Spleen (tissue), 11 donors: ENCODE results near the gene MSI2. TPM values are rescaled to one million over a fixed set of nuclear protein-coding genes. Genes with fewer than 3 reads are reported as not detected.

Source experiments
- DNase-seq: peaks from one replicate; pipeline ENCODE4 v3.0.0-alpha.2; 2020
- H3K27ac ChIP-seq, 8 donors: fragments of 200-600 bp; sonication (generic) in 7 of 8; 1 replicate in 4 of 8; 2 replicates in 4 of 8; pipeline versions ENCODE4 v1.5.0 to v1.8.0; 2016 to 2021; ENCODE audit warnings: inconsistent platforms in 4 of 8, mild to moderate bottlenecking in 4 of 8, moderate library complexity in 1 of 8
- H3K27me3 ChIP-seq, 7 donors: fragments of 200-600 bp; sonication (generic) in 6 of 7; replicated peaks in 1 of 7; 1 replicate in 4 of 7; 2 replicates in 3 of 7; pipeline versions ENCODE4 v1.5.0 to v1.8.0; 2016 to 2021; ENCODE audit warnings: inconsistent platforms in 3 of 7, mild to moderate bottlenecking in 1 of 7
- H3K36me3 ChIP-seq, 6 donors: fragments of 200-600 bp; sonication (generic) in 5 of 6; 1 replicate in 4 of 6; 2 replicates in 2 of 6; pipeline versions ENCODE4 v1.5.0 to v1.8.0; 2016 to 2021; ENCODE audit warnings: inconsistent platforms in 2 of 6
- H3K4me1 ChIP-seq, 6 donors: fragments of 200-600 bp; sonication (generic) in 5 of 6; 1 replicate in 3 of 6; 2 replicates in 3 of 6; pipeline versions ENCODE4 v1.5.0 to v1.8.0; 2016 to 2021; ENCODE audit warnings: inconsistent platforms in 3 of 6
- H3K4me3 ChIP-seq, 8 donors: fragments of 200-600 bp; sonication (generic) in 7 of 8; 1 replicate in 4 of 8; 2 replicates in 4 of 8; pipeline versions ENCODE4 v1.5.0 to v1.8.0; 2016 to 2021; ENCODE audit warnings: inconsistent platforms in 4 of 8, mild to moderate bottlenecking in 4 of 8, moderate library complexity in 2 of 8
- H3K9me3 ChIP-seq, 8 donors: fragments of 200-600 bp; sonication (generic) in 7 of 8; 1 replicate in 4 of 8; 2 replicates in 4 of 8; pipeline versions ENCODE4 v1.5.0 to v1.8.0; 2016 to 2021; ENCODE audit warnings: inconsistent platforms in 4 of 8
- POLR2A ChIP-seq, 3 donors: fragments of 450-650 bp; IDR thresholded peaks; one replicate each; pipeline ENCODE4 v1.5.1; 2017; ENCODE audit warnings: antibody characterized with exemption in 3 of 3, mild to moderate bottlenecking in 1 of 3
- POLR2AphosphoS5 ChIP-seq, 3 donors: sonication (generic); formaldehyde crosslinking; IDR thresholded peaks; one replicate each; pipeline ENCODE4 v1.5.1; 2017; ENCODE audit warnings: antibody characterized with exemption in 3 of 3
- WGBS, 5 donors: extraction: QIAGEN DNeasy Blood & Tissue Kit in 3 of 5; methylation state at CpG; one replicate each; pipeline versions ENCODE4 v1.1.5 to v1.1.7; 2013 to 2018; 5-methylcytosine and 5-hydroxymethylcytosine counted together
- intact Hi-C: fragments of 100-400 bp; cut with DNase I; formaldehyde crosslinking; loops from one replicate; pipeline ENCODE4 v1.15.0; 2023; ENCODE audit warnings: low total_unique reads
- polyA plus RNA-seq, 3 donors: library from polyadenylated mRNA; stranded (reverse); fragments of 200-250 nt; gene quantifications; one replicate each; pipeline ENCODE4 v1.2.1, GENCODE V29; 2013
- total RNA-seq, 7 donors: library from RNA; depleted of rRNA in 3 of 7; stranded (reverse); fragments of >200 nt in 3 of 7; fragmentation: NEBNext Ultra II Directional in 4 of 7; extraction: Animal tissue kit (Norgen Biotek cat#: 25700) in 4 of 7; gene quantifications; one replicate each; pipeline versions ENCODE4 v1.1.0 to v1.2.1, GENCODE V29; 2016 to 2021
- TF ChIP-seq, protein P1 (sequence below), 11 experiments: fragments of 200-600 bp in 7 of 11; fragments of 450-650 bp in 4 of 11; sonication (generic) in 4 of 11; IDR thresholded peaks in 8 of 11; conservative IDR thresholded peaks in 3 of 11; 1 replicate in 7 of 11; 2 replicates in 4 of 11; pipeline versions ENCODE4 v1.4.0 to v1.8.0; 2016 to 2021; ENCODE audit warnings: antibody characterized with exemption in 11 of 11, inconsistent platforms in 4 of 11, mild to moderate bottlenecking in 1 of 11
- donor health status: healthy with polysubstance abuse.
- donor health status: DM: no; HTN: no; CAD: no; lungs with moderate emphysema.
- donor health status: DM: no; HTN: no; CAD: no.
- donor health status: Bipolar disorder and iron deficiency.
- donor health status: healthy.
- donor health status: DM: no; HTN: no; CAD: no.
- donor health status: DM: yes; HTN: yes; CAD: no.

Gene MSI2
- total and polyA plus RNA-seq, 10 donors, result 9.8 to 131 (median 64.7) TPM

DNA sequence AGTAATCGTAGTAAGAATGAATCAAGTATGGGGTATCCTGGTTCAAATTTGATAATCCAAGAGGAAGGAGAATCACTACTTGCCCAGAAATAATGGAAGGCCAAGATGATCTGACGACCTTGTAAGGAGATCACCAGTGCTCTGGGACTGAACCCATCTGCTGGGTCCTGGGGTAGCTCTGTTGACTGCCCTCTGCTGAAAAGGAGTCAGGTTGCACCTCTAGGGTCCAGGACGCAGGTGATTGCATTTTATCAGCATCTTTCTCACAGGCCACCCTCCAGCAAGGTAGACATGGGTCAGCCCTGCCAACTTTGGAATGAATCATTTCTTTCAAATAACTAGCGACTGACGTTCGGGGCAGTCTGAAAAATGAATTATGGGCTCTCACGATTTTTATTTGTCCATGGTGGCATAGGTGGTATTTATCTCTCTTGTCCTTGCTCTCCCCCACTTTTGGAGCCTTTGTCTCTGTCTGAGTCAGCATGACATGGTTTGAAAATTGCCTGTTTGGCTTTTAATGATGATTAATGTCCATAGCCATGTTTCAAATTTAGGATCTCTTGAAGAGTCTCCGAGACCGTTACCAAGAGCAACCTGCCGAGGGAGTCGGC is 163.7 kb downstream of the MSI2 start:
- intact Hi-C loops, result no loop called here

DNA sequence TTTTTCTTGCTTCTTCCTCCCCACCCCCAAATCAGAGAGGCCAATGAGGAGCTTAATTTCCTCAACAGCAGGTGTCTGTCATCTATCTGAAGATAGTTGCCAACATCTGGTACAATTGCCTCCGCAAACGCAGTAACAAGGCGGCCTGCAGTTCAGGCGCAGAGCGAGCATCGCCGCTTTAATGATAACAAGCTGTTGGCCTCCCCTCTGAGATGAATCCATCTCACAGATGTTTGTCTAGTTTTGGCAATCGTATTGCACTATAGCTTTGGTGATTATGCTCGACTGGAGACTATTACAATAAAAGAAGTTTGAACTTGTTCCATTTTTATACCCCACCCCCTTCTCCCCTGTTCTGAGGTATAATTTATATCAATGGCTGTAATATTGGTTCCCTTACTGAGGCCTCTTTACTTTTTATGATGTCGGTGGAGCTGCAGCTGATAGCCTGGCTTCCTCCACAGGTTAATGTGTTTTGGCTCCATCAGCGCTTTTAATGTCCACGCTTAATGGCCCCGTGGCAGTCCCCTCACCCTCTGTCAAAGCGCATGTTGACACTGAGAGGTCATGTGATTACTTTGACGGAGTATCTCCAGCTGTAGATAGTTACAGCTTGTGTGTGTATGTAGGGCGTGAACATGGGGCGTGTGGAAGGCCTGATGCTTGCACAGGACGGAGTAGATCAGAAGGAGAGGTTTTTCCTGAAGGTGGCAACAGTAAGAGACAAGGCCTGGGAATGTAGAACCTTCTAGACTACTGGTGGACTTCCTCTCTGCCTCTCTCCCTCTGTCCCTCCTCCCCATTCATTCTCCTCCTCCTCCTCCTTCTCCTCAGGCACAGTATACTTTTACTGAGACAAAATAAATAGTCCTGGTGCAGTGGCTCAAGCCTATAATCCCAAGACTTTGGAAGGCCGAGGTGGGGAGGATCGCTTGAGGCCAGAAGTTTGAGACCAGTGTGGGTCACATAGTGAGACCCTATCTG is 164.7 kb downstream of the MSI2 start:
- Histone ChIP-seq H3K27ac (no peak overlapping the region), H3K27me3 (no peaks in the 10 kb centered on the region), H3K9me3 (no peaks in the 10 kb centered on the region), H3K4me3 (no peak overlapping the region), H3K4me1 (peaks cover 10 to 59% (median 16%) of the 10 kb centered on the region in 6 donors), H3K36me3 (peaks cover 0 to 10% (median 0%) of the 10 kb centered on the region in 6 donors)
- TF ChIP-seq POLR2AphosphoS5 (IDR thresholded peaks at IDR 0.05) (no peak), POLR2A (IDR thresholded peaks at IDR 0.05) (no peak)
- TF ChIP-seq, protein P1, sequence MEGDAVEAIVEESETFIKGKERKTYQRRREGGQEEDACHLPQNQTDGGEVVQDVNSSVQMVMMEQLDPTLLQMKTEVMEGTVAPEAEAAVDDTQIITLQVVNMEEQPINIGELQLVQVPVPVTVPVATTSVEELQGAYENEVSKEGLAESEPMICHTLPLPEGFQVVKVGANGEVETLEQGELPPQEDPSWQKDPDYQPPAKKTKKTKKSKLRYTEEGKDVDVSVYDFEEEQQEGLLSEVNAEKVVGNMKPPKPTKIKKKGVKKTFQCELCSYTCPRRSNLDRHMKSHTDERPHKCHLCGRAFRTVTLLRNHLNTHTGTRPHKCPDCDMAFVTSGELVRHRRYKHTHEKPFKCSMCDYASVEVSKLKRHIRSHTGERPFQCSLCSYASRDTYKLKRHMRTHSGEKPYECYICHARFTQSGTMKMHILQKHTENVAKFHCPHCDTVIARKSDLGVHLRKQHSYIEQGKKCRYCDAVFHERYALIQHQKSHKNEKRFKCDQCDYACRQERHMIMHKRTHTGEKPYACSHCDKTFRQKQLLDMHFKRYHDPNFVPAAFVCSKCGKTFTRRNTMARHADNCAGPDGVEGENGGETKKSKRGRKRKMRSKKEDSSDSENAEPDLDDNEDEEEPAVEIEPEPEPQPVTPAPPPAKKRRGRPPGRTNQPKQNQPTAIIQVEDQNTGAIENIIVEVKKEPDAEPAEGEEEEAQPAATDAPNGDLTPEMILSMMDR (IDR thresholded peaks at IDR 0.05 in 8 of 11, conservative IDR thresholded peaks at IDR 0.05 in 3 of 11), result no peak
- intact Hi-C loops, result no loop called here
- DNase-seq, result no peak
- 77 to 86% (median 85%) methylated on average over 20 of the region's 20 CpGs for WGBS, 5 donors

More for the DNA sequence above, 163.7 kb downstream of the MSI2 start:
- peaks cover 0 to 10% (median 0%) of the 10 kb centered on the region in 6 donors for H3K36me3 ChIP-seq
- WGBS, 5 donors, result 83 to 97% (median 88%) methylated on average over 11 of the region's 11 CpGs
- DNase-seq, result no peak
- H3K27me3 ChIP-seq, result no peaks in the 10 kb centered on the region
- no peak overlapping the region for H3K4me3 ChIP-seq
- TF ChIP-seq, protein P1 (IDR thresholded peaks at IDR 0.05 in 8 of 11, conservative IDR thresholded peaks at IDR 0.05 in 3 of 11), result no peak
- TF ChIP-seq POLR2AphosphoS5 (IDR thresholded peaks at IDR 0.05), result no peak
- no peak for TF ChIP-seq POLR2A (IDR thresholded peaks at IDR 0.05)
- H3K27ac ChIP-seq, result no peak overlapping the region
- H3K4me1 ChIP-seq, result peaks cover 6 to 54% (median 12%) of the 10 kb centered on the region in 6 donors
- no peaks in the 10 kb centered on the region for H3K9me3 ChIP-seq

DNA sequence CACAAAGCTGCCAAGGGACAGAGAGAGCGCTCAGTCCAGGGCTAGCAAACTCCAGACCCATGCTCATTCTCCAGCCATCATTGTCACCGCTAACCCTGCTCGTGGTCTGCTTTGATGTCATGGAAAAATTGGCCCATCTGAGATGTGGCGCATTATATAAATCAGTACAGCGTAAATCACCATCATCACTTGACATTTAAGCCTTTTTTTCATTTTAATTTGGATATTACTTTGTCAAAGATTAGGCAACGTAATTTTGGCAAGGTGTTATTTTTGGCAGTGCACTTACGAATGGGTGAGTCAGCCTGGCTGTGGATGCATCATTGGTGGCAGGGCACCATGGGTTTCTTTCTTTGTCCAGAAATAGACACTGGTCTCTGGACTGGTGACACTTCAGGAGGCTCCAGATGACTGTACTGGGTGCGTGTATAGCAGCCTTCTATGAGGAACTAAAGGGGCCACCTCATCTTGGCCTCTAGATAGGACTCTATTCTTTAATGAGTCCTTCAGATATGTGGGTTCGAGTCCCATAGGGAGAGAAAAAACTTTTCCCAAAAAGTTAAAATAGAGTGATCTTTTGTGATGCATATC is 166.3 kb downstream of the MSI2 start:
- H3K27me3 ChIP-seq, result no peaks in the 10 kb centered on the region
- H3K4me1 ChIP-seq, result peaks cover 10 to 55% (median 16%) of the 10 kb centered on the region in 6 donors
- H3K9me3 ChIP-seq, result no peaks in the 10 kb centered on the region
- intact Hi-C loops, result no loop called here
- no peak overlapping the region for H3K4me3 ChIP-seq
- WGBS, 5 donors, result 79 to 86% (median 83%) methylated on average over 9 of the region's 9 CpGs
- TF ChIP-seq, protein P1 (IDR thresholded peaks at IDR 0.05 in 8 of 11, conservative IDR thresholded peaks at IDR 0.05 in 3 of 11), result no peak
- no peak for TF ChIP-seq POLR2A (IDR thresholded peaks at IDR 0.05)
- TF ChIP-seq POLR2AphosphoS5 (IDR thresholded peaks at IDR 0.05), result no peak
- peaks cover 0 to 10% (median 0%) of the 10 kb centered on the region in 6 donors for H3K36me3 ChIP-seq
- no peak overlapping the region for H3K27ac ChIP-seq
- no peak for DNase-seq
